ENCODE results near the gene EPDR1.

EPDR1 gene

DNA sequence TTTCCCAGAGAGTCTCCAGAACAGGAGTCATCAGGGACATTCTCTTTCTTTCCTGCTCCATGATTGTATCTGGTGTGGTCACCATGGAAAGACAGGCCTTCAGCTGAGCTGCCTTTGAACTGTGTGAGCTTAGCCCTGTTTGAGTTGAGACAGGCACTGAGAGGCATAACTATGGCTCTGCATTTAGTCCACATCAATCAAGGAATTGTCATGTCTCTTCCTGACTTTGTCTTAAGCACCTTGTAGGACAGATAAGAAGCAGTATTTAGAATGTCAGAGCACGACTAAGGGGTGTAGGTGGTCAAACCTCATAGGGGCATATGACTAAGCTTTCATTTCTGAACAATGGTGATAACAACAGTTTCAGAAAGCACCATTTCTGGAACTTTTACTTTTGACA lies 53.5 kb downstream of the EPDR1 start:
- H3K4me3 ChIP-seq (ENCODE audit: low read depth, low read length): no peak overlapping the region
- TF ChIP-seq, protein P1, sequence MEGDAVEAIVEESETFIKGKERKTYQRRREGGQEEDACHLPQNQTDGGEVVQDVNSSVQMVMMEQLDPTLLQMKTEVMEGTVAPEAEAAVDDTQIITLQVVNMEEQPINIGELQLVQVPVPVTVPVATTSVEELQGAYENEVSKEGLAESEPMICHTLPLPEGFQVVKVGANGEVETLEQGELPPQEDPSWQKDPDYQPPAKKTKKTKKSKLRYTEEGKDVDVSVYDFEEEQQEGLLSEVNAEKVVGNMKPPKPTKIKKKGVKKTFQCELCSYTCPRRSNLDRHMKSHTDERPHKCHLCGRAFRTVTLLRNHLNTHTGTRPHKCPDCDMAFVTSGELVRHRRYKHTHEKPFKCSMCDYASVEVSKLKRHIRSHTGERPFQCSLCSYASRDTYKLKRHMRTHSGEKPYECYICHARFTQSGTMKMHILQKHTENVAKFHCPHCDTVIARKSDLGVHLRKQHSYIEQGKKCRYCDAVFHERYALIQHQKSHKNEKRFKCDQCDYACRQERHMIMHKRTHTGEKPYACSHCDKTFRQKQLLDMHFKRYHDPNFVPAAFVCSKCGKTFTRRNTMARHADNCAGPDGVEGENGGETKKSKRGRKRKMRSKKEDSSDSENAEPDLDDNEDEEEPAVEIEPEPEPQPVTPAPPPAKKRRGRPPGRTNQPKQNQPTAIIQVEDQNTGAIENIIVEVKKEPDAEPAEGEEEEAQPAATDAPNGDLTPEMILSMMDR (IDR thresholded peaks at IDR 0.05; ENCODE audit: borderline replicate concordance, insufficient read depth, low read depth, low read length): no peak

DNA sequence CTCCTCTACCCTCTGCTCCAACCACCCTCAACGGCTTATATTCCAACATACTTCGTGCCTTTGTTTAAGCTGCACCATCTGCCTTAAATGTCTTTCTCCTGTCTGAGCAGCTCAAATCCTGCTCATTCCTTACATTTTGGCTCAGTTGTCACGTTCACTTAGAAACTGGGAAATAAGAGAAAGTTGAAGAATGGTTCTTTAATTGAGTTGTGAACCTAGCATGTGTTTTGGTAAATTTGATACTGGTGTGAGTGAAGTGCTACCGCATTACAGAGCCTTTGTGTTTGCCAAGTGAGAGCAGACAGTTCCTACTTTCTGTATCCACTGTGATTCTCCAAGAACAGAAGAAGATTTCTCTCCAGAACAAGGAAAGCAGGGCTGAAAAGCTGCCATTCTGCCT lies 54.3 kb downstream of the EPDR1 start:
- H3K4me3 ChIP-seq (ENCODE audit: low read depth, low read length): no peak overlapping the region
- TF ChIP-seq, protein P1 (IDR thresholded peaks at IDR 0.05; ENCODE audit: borderline replicate concordance, insufficient read depth, low read depth, low read length): no peak

DNA sequence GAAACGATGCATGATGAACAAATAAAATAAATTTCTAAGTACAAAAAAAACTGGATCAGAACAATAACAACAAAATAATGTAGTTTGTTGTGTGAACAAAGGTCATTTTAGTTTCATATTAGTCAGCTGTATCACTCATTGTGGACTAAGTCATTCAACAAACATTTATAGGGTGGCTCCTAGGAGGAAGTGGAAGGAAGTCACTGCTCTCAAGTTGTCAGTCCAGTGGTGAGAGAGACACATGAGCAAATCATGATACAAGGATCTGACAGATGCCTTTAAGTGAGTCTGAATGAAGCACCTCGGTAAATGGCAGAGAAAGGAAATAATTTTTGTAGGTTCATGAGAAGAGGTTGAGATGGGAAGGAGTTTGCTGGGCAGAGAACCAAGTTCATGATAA lies 56.8 kb downstream of the EPDR1 start:
- TF ChIP-seq, protein P1 (IDR thresholded peaks at IDR 0.05; ENCODE audit: borderline replicate concordance, insufficient read depth, low read depth, low read length): no peak
- H3K4me3 ChIP-seq (ENCODE audit: low read depth, low read length): no peak overlapping the region

DNA sequence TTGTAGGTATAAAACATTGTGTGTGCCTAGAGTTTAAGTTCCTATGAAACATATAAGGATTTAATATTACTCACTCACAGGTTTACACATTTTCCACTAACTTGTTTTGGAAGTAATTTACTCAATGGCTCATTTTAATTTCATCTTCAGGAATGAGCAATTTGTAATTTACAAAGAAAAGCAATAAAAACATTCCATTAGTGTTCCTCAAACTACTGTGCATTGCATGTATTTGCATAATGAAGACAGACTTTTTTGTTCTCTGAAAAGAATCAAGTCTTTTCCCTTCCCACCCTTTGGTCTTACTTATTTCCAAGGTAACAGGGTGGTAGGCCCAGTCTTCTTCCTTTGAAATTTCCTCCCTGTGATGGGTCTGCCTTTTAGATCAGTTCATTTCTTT lies 61.2 kb downstream of the EPDR1 start:
- H3K4me3 ChIP-seq (ENCODE audit: low read depth, low read length): no peak overlapping the region
- TF ChIP-seq, protein P1 (IDR thresholded peaks at IDR 0.05; ENCODE audit: borderline replicate concordance, insufficient read depth, low read depth, low read length): no peak

DNA sequence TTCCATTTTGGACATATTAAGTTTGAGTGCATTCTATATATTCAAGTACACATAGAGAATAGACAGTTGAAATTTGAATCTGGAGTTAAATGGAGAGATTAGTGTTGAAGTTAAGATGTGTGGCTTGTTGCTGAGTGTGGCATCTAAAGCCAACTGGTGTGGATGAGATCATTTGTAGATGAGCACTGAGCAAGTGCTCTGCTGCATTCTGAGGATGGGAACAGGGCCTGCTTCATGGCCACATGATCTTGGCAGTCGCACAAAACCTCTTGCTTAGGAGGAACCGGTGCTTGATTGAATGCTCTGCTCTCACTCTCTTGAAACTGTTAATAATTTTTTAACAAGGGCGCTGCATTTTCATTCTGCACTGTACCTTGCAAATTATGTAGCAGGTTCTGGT lies 62.0 kb downstream of the EPDR1 start:
- TF ChIP-seq, protein P1 (IDR thresholded peaks at IDR 0.05; ENCODE audit: borderline replicate concordance, insufficient read depth, low read depth, low read length): no peak
- no peak overlapping the region for H3K4me3 ChIP-seq (ENCODE audit: low read depth, low read length)

DNA sequence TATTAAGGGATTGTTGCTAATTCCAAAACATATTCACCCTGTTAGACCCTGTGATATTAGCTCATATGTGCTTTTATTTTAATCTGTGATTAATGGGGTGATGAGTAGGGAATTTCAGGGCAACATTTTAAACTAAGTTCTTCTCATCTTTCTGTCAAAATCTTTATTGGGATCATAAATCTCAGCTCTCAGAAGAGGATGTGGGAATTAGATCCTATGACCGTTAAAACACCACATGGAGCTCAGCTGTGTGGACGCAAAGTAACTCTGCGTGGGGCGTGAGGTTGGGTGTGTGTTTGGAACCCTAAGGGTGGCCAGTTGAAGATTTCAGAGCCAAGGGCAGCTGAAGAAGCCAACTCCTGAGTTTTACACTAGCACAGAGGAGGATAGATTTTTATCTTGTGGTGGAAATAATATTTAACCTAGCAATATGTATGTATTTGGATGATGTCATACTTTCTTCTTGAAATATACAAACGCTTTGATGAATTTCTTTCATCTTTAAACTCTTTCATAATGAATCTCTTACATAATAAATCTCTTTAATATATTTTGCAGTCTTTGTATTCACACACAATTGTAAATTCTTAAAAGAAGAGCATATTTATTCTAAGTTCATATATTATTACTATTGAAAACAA lies 64.4 kb downstream of the EPDR1 start:
- TF ChIP-seq, protein P1 (IDR thresholded peaks at IDR 0.05; ENCODE audit: borderline replicate concordance, insufficient read depth, low read depth, low read length): no peak

DNA sequence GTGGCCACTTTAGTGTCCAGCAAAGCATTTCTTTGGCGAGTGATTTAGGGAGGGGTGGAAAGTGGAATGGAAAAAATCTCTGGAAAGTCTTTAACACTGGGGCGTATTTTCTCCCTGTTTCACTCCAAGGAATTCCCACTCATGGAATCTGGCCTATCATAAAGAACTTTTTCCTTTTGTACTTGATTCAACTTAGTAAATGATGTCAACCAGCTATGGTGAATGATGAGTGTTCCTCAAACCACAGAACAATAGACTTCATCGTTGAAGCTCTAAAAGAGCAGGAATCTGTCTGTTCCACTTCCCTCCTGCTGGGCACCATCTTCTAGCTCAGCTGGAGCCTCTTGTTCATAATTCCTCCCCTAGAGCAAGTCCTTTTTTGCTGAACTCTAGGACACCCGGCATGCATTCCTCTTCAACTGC lies 66.5 kb downstream of the EPDR1 start:
- H3K4me3 ChIP-seq (ENCODE audit: low read depth, low read length): no peak overlapping the region
- TF ChIP-seq, protein P1 (IDR thresholded peaks at IDR 0.05; ENCODE audit: borderline replicate concordance, insufficient read depth, low read depth, low read length): no peak

More for the DNA sequence above, 64.4 kb downstream of the EPDR1 start:
- no peak overlapping the region for H3K4me3 ChIP-seq (ENCODE audit: low read depth, low read length)
